OCI-LY7 (cell line): ENCODE results near the gene SLC30A3.

Experiments
- EZH2phosphoT487 ChIP-seq: fragments of 200-600 bp; sonication (generic); IDR thresholded peaks from 2 replicates; pipeline ENCODE4 v1.6.1; 2018; ENCODE audit warnings: low read depth, borderline replicate concordance, mild to moderate bottlenecking, mixed run types, antibody characterized with exemption, low read length, moderate library complexity, mixed read lengths
- TF ChIP-seq, protein P1 (sequence below): fragments of 200-600 bp; sonication (generic); conservative IDR thresholded peaks from 2 replicates; pipeline ENCODE4 v1.5.1; 2014; ENCODE audit warnings: mild to moderate bottlenecking, antibody characterized with exemption, low read length, moderate library complexity, mixed read lengths

- TF ChIP-seq, protein P1, sequence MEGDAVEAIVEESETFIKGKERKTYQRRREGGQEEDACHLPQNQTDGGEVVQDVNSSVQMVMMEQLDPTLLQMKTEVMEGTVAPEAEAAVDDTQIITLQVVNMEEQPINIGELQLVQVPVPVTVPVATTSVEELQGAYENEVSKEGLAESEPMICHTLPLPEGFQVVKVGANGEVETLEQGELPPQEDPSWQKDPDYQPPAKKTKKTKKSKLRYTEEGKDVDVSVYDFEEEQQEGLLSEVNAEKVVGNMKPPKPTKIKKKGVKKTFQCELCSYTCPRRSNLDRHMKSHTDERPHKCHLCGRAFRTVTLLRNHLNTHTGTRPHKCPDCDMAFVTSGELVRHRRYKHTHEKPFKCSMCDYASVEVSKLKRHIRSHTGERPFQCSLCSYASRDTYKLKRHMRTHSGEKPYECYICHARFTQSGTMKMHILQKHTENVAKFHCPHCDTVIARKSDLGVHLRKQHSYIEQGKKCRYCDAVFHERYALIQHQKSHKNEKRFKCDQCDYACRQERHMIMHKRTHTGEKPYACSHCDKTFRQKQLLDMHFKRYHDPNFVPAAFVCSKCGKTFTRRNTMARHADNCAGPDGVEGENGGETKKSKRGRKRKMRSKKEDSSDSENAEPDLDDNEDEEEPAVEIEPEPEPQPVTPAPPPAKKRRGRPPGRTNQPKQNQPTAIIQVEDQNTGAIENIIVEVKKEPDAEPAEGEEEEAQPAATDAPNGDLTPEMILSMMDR: no peak
- TF ChIP-seq EZH2phosphoT487: no peak
These were observed 57.6 kb downstream of the SLC30A3 start for GRCh38 chr2:27205206-27205605.
